Stimulated activated CD4-positive, alpha-beta T cell treated with anti-CD3 and anti-CD28 coated beads, Interleukin-4, amount 100 ng/mL, for 1 hour (primary cell): ENCODE results near the gene OR6C70.
"Not testable (repeated sequence)": the region's sequence is repeated elsewhere in the genome, so short reads cannot be mapped to it uniquely, and the experiment has no call there.

ENCODE experiments used
- DNase-seq: peaks from one replicate; pipeline ENCODE4 v3.0.0-alpha.2; 2020

Gene OR6C70

GRCh38 chr12:55470088-55470829 is at the start of gene OR6C70:
OR6C70 (minus strand) TSS chr12:55470138; CDS start chr12:55470138, 0 bp downstream.
- no peak for DNase-seq

DNA sequence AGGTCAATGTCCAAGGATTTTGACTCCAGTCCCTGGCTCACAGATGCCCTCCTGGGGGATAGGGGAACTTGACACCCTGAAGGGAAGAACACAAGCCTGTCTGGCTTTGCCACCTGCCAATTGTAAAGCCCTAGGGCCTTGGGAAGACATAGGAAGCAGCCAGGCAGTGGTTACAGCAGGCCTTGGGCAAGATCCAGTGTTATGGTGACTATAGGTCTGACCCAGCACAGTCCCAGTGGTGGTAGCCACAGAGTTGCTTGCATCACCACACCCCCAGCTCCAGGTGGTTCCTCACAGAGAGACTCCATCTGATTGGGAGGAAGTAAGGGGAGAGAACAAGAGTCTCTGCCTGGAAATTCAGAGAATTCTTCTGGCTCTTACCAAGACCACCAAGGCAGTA is 46.5 kb upstream of the OR6C70 start:
- no peak for DNase-seq

DNA sequence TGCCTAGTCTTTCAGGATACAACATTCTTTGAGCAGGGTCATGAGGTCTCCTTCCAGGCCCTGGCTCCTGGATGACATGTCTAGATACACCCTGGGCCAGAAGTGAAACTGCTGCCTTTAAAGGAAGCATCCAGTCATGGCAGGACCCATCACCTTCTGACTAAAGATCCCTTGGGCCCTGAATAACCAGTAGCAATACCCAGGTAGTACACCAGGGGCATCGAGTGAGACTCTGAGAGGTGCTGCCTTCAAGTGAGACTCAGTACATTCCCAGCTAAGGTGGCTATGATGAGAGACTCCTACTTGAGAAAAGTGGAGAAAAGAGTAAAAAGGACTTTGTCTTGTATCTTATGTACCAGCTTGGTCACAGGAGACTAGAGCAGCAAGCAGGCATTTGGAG is 45.8 kb upstream of the OR6C70 start:
- DNase-seq: no peak

DNA sequence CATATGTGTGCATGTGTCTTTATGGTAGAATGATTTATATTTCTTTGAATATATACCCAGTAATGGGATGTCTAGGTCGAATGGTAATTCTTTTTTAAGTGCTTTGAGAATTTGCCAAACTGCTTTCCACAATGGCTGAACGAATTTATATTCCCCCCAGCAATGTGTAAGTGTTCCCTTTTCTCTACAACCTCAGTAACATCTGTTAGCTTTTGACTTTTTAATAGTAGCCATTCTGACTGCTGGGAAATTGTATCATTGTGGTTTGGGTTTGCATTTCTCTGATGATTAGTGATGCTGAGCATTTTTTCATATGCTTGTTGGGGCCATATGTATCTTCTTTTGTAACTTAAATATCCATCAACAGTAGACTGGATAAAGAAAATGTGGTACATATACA is 31.7 kb upstream of the OR6C70 start:
- DNase-seq: no peak

DNA sequence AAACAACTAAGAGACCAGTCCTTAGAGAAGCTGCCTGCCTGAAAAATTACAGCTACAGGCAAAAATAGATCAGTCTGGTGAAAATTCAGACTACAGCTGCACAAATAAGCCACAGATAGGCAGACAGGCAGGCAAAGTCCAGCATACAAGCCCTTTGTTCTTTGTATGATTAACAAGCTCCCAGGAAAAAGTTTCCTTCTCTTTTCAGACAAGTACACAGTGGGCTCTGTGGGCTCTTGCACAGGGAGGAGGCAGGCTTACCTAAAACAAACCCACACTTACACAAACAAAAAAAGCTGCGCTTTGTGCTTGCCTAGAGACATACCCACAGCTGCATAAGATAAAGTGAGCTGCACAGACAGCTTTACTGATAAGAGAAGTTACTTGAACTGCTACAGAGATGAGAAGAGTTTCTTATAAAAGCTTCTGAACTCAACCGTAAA is 29.9 kb upstream of the OR6C70 start:
- no peak for DNase-seq

- no peak for DNase-seq
Measured at GRCh38 chr12:55499231-55499630, 29.3 kb upstream of the OR6C70 start.

DNA sequence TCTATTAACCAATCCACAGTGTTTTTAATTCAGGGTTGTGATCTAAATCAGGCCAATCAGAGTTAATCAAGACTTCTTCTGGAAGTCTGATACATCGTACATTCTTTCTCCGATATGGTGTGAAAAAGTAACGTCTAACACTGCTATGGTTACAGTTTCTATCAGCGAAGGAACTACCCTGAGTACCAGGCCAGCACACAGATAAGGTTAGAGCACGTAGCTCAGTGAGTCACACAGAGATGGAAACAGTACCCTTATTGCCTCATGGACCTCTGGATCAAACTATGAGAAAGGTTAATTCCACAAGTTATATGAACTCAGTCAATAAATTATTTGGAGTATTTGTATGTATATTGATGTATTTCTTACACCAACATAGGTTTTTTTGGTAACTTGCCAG is 25.6 kb upstream of the OR6C70 start:
- no peak for DNase-seq

DNA sequence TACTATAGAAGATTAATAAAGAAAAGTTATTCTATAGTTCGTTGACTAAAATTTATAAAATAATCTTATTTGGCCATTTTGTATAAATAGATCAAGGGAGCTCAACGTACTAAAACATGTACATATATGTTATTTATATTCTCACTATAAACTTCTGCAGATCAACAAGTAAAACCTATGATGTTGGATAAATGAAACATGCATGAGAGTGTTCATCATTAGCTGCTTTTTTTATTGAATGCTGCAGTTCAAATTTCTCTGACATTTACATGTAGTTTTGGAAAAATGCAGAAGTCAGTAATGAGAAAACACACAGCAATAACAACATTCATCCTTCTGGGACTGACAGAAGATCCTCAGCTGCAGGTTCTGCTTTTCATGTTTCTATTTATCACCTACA is 22.1 kb upstream of the OR6C70 start, which contains the start of gene OR6C68:
OR6C68 (plus strand) TSS at position 301 of the 400 bp plus-strand sequence; CDS start at position 301, 0 bp downstream.
- no peak for DNase-seq

DNA sequence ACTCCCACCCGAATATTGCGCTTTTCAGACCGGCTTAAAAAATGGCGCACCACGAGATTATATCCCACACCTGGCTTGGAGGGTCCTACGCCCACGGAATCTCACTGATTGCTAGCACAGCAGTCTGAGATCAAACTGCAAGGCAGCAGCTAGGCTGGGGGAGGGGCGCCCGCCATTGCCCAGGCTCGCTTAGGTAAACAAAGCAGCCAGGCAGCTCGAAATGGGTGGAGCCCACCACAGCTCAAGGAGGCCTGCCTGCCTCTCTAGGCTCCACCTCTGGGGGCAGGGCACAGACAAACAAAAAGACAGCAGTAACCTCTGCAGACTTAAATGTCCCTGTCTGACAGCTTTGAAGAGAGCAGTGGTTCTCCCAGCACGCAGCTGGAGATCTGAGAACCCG is 14.3 kb upstream of the OR6C70 start:
- not testable (repeated sequence) for DNase-seq

GRCh38 chr12:55479136-55479535 is 9.2 kb upstream of the OR6C70 start:
- not testable (repeated sequence) for DNase-seq

GRCh38 chr12:55472264-55472663 is 2.3 kb upstream of the OR6C70 start:
- no peak for DNase-seq

- no peak for DNase-seq
Measured at GRCh38 chr12:55469291-55469690, 647 bp downstream of the OR6C70 start.

- DNase-seq: no peak
Measured at GRCh38 chr12:55467836-55468235, 2.1 kb downstream of the OR6C70 start.

DNA sequence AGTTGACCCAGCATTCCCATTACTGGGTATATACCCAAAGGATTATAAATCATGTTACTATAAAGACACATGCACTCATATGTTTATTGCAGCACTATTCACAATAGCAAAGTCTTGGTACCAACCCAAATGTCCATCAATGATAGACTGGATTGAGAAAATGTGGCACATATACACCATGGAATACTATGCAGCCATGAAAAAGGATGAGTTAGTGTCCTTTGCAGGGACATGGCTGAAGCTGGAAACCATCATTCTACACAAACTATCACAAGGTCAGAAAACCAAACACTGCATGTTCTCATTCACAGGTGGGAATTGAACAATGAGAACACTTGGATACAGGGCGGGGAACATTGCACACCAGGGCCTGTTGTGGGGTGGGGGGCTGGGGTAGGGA is 5.0 kb downstream of the OR6C70 start:
- DNase-seq: not testable (repeated sequence)

GRCh38 chr12:55448825-55449224 is 21.1 kb downstream of the OR6C70 start:
- no peak for DNase-seq

- DNase-seq: no peak
Measured at GRCh38 chr12:55446326-55446725, 23.6 kb downstream of the OR6C70 start.

GRCh38 chr12:55445357-55445756 is 24.6 kb downstream of the OR6C70 start:
- DNase-seq: no peak

- DNase-seq: no peak
Measured at GRCh38 chr12:55443776-55444175, 26.2 kb downstream of the OR6C70 start, which contains the start of gene OR6C2. OR6C2 (plus strand) TSS chr12:55444076; CDS start chr12:55452214, 8,138 bp downstream.

DNA sequence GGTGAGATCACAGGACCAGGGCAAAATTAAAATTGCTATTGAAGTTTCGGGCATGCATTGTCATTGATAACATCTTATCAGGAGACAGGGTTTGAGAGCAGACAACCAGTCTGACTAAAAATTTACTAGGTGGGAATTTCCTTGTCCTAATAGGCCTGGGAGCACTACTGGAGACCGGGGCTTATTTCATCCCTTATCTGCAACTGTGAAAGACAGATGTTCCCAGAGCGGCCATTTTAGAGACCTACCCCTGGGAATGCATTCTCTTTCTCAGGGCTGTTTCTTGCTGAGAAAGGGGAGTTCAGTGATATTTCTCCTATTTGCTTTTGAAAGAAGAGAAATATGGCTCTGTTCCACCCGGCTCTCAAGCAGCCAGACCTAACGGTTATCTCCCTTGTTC is 28.7 kb downstream of the OR6C70 start:
- not testable (repeated sequence) for DNase-seq

GRCh38 chr12:55428331-55429243 is 41.4 kb downstream of the OR6C70 start:
- DNase-seq: no peak

GRCh38 chr12:55425954-55426353 is 44.0 kb downstream of the OR6C70 start, which contains the start of gene OR6C76:
OR6C76 (plus strand) TSS chr12:55426254; CDS start chr12:55426254, 0 bp downstream.
- DNase-seq: no peak

GRCh38 chr12:55420307-55420962 is 49.5 kb downstream of the OR6C70 start:
- no peak for DNase-seq
